ENCODE data around the gene ADAMTS12.

The ADAMTS12 gene

GRCh38 chr5:33684496-33685159 is 207.2 kb downstream of the ADAMTS12 start:
- Histone ChIP-seq H3K9me3 (ENCODE audit: insufficient read depth, low read depth, low read length) (no peaks in the 10 kb centered on the region), H3K9ac (ENCODE audit: low read depth, low read length) (no peak overlapping the region), H3K4me1 (ENCODE audit: insufficient read depth, low read length) (peaks cover 7% of the 10 kb centered on the region; the same call in 1 of the 2 replicates), H3K4me3 (ENCODE audit: low read length) (no peak overlapping the region), H3K27me3 (ENCODE audit: insufficient read depth, low read length) (no peaks in the 10 kb centered on the region), H3K36me3 (ENCODE audit: insufficient read depth, low read length) (no peaks in the 10 kb centered on the region; the same call in 1 of the 2 replicates), H3K27ac (ENCODE audit: low read depth, low read length) (no peak overlapping the region)
- 95% methylated on average over 6 of the region's 7 CpGs for WGBS

DNA sequence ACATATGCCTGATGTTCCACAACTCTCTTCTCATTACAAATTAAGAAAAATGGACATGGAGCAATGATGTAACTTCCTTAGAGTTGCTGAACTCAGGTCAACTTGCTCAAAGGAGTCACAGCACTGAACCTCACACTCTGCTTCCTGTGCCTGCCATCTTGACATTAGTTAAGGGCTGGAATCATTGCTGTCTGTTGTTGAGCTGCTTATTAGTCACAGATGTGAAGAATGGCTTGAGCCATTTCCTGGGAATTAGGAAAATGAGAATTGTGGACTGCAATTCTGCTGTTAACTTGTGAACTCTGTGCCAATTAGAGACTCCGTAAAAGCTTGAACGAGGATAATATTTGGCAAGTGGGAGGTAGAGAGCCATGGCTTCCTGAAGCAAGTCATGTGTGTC is 212.0 kb downstream of the ADAMTS12 start:
- Histone ChIP-seq H3K27ac (ENCODE audit: low read depth, low read length) (no peak overlapping the region), H3K4me1 (ENCODE audit: insufficient read depth, low read length) (no peaks in the 10 kb centered on the region), H3K9me3 (ENCODE audit: insufficient read depth, low read depth, low read length) (no peaks in the 10 kb centered on the region), H3K4me3 (ENCODE audit: low read length) (no peak overlapping the region), H3K36me3 (ENCODE audit: insufficient read depth, low read length) (no peaks in the 10 kb centered on the region; the same call in 1 of the 2 replicates), H3K27me3 (ENCODE audit: insufficient read depth, low read length) (no peaks in the 10 kb centered on the region), H3K9ac (ENCODE audit: low read depth, low read length) (no peak overlapping the region)
- WGBS: 93% methylated on average over 2 of the region's 2 CpGs

- Histone ChIP-seq H3K27me3 (ENCODE audit: insufficient read depth, low read length) (no peaks in the 10 kb centered on the region), H3K9me3 (ENCODE audit: insufficient read depth, low read depth, low read length) (no peaks in the 10 kb centered on the region), H3K4me1 (ENCODE audit: insufficient read depth, low read length) (no peaks in the 10 kb centered on the region), H3K27ac (ENCODE audit: low read depth, low read length) (no peak overlapping the region), H3K4me3 (ENCODE audit: low read length) (no peak overlapping the region), H3K36me3 (ENCODE audit: insufficient read depth, low read length) (no peaks in the 10 kb centered on the region), H3K9ac (ENCODE audit: low read depth, low read length) (no peak overlapping the region)
- WGBS: 90% methylated on average over 3 of the region's 3 CpGs
These were observed 215.8 kb downstream of the ADAMTS12 start for GRCh38 chr5:33675958-33676464.

DNA sequence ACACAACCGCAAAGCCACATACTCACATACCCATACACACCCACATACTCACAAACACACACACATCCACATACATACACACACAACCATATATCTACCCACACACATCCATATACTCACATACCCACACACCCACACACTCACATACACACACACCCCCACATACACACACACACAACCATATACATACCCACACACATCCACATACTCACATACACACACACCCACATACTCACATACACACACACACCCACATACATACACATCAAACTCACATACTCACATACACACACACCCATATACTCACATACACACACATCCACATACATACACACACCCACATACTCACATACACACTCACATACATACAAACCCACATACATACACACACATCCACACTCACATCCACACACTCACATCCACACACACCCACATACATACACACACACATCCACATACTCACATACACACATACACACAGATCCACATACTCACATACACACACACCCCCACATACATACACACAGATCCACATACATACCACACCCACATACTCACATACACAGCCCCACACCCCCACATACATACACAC is 220.0 kb downstream of the ADAMTS12 start:
- no peak overlapping the region for H3K27ac ChIP-seq (ENCODE audit: low read depth, low read length)
- H3K4me3 ChIP-seq (ENCODE audit: low read length): no peak overlapping the region
- WGBS: 92% methylated on average over 1 of the region's 1 CpG
- no peaks in the 10 kb centered on the region for H3K36me3 ChIP-seq (ENCODE audit: insufficient read depth, low read length)
- H3K9ac ChIP-seq (ENCODE audit: low read depth, low read length): no peak overlapping the region
- no peaks in the 10 kb centered on the region for H3K4me1 ChIP-seq (ENCODE audit: insufficient read depth, low read length)
- H3K27me3 ChIP-seq (ENCODE audit: insufficient read depth, low read length): no peaks in the 10 kb centered on the region
- H3K9me3 ChIP-seq (ENCODE audit: insufficient read depth, low read depth, low read length): no peaks in the 10 kb centered on the region

DNA sequence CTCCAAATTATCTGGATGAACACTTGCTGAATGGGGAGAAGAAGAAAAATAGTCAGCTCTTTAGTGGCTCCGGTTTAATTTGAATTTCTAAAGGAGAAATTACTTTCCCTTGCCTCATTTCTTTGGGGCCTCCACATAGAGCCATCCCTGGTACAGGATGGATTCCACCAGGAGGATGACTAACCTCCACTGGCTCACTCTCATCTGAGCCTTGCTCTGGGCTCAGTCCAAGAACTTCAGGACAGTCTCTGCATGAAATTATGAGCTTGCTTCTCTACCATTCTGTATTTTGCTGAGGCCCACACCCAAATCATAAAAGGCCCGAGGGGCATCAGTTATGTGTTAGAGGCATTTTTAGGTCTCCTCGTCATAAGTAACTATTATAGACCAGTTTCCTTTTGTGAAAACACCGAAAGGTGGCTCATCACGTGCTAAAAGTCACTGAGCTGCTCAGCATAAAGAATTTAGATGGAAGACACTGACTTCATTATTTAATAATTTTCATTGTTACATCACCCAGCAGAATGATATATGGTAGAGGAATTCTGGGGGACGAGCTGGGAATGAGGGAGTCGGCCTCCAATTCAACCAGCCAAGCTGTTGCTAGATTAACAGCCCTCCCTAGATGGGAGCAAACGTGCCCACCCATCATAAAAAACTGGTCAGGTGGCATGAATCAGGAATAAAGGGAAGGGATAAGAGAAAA is 228.9 kb downstream of the ADAMTS12 start:
- Histone ChIP-seq H3K27ac (ENCODE audit: low read depth, low read length) (no peak overlapping the region), H3K36me3 (ENCODE audit: insufficient read depth, low read length) (no peaks in the 10 kb centered on the region), H3K4me1 (ENCODE audit: insufficient read depth, low read length) (peaks cover 6% of the 10 kb centered on the region; the same call in 1 of the 2 replicates), H3K27me3 (ENCODE audit: insufficient read depth, low read length) (no peaks in the 10 kb centered on the region), H3K9me3 (ENCODE audit: insufficient read depth, low read depth, low read length) (no peaks in the 10 kb centered on the region), H3K4me3 (ENCODE audit: low read length) (no peak overlapping the region), H3K9ac (ENCODE audit: low read depth, low read length) (no peak overlapping the region)
- 91% methylated on average over 8 of the region's 8 CpGs for WGBS

GRCh38 chr5:33659526-33660169 is 232.1 kb downstream of the ADAMTS12 start:
- Histone ChIP-seq H3K27ac (ENCODE audit: low read depth, low read length) (no peak overlapping the region), H3K9ac (ENCODE audit: low read depth, low read length) (no peak overlapping the region), H3K27me3 (ENCODE audit: insufficient read depth, low read length) (no peaks in the 10 kb centered on the region), H3K4me1 (ENCODE audit: insufficient read depth, low read length) (peaks cover 12% of the 10 kb centered on the region; the same call in 1 of the 2 replicates), H3K9me3 (ENCODE audit: insufficient read depth, low read depth, low read length) (no peaks in the 10 kb centered on the region), H3K4me3 (ENCODE audit: low read length) (no peak overlapping the region), H3K36me3 (ENCODE audit: insufficient read depth, low read length) (peaks cover 8% of the 10 kb centered on the region)
- 100% methylated on average over 1 of the region's 2 CpGs for WGBS

DNA sequence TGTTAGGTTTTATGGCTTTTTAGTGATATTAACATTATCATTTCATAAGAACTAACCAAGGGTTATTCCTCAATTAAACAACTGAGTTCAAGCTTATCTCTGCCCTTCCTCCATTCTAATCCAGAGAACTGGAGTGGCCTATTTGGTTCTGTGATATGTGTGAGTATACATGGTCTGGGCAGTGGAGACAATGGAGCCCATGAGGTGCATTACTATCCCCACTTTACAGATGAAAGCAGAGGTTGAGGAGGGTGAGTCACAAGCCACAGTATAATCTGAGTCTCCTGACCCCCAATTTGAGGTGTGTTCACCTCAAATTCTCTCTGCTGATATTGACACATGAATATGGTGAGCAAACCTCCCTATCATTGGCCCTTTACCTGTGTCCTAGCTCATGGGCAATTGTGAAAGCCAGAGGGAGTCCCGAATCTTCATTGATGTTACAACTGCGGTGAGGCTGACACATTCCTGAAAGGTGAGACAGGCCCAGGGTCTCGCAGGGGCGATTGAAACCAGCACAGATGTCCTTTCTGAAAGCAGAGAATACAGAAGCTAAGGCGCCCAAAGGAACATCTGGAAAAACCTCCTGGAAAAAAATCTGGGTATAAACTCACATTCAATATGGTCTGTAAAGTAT is 233.9 kb downstream of the ADAMTS12 start:
- H3K9ac ChIP-seq (ENCODE audit: low read depth, low read length): no peak overlapping the region
- H3K27me3 ChIP-seq (ENCODE audit: insufficient read depth, low read length): no peaks in the 10 kb centered on the region
- H3K9me3 ChIP-seq (ENCODE audit: insufficient read depth, low read depth, low read length): no peaks in the 10 kb centered on the region
- WGBS: 54% methylated on average over 5 of the region's 5 CpGs
- H3K27ac ChIP-seq (ENCODE audit: low read depth, low read length): peak overlapping the region; percentile 7; the same call in 1 of the 2 replicates
- peaks cover 12% of the 10 kb centered on the region; the same call in 1 of the 2 replicates for H3K4me1 ChIP-seq (ENCODE audit: insufficient read depth, low read length)
- H3K4me3 ChIP-seq (ENCODE audit: low read length): no peak overlapping the region
- peaks cover 8% of the 10 kb centered on the region for H3K36me3 ChIP-seq (ENCODE audit: insufficient read depth, low read length)

DNA sequence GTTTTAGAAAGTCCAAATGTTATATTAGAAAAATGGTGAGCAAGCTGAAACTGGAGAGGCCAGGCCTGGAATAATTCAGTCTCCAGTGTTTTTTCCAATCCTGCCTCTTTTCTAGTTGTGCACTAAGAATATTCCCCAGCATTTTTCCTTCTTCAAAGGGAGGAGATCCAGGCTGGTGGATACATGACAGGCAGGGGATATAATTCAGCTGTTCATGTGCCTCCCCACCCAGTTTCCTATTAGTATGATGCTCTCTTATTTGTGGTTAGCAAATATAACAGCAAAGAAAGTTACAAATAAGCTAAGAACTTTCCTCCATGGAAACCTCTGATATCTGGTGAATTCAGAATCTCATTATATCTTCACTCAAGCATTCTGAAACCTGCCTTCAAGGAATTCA is 234.6 kb downstream of the ADAMTS12 start:
- Histone ChIP-seq H3K27me3 (ENCODE audit: insufficient read depth, low read length) (no peaks in the 10 kb centered on the region), H3K4me3 (ENCODE audit: low read length) (no peak overlapping the region), H3K9ac (ENCODE audit: low read depth, low read length) (no peak overlapping the region), H3K36me3 (ENCODE audit: insufficient read depth, low read length) (peaks cover 8% of the 10 kb centered on the region), H3K9me3 (ENCODE audit: insufficient read depth, low read depth, low read length) (no peaks in the 10 kb centered on the region), H3K27ac (ENCODE audit: low read depth, low read length) (no peak overlapping the region), H3K4me1 (ENCODE audit: insufficient read depth, low read length) (peaks cover 12% of the 10 kb centered on the region; the same call in 1 of the 2 replicates)

GRCh38 chr5:33650911-33651310 is 240.9 kb downstream of the ADAMTS12 start:
- no peak overlapping the region for H3K27ac ChIP-seq (ENCODE audit: low read depth, low read length)

GRCh38 chr5:33649549-33650482 is 242.0 kb downstream of the ADAMTS12 start:
- WGBS: 85% methylated on average over 10 of the region's 10 CpGs
- H3K4me1 ChIP-seq (ENCODE audit: insufficient read depth, low read length): peaks cover 11% of the 10 kb centered on the region; the same call in 1 of the 2 replicates
- no peak overlapping the region for H3K4me3 ChIP-seq (ENCODE audit: low read length)
- H3K36me3 ChIP-seq (ENCODE audit: insufficient read depth, low read length): peaks cover 4% of the 10 kb centered on the region; the same call in 1 of the 2 replicates
- no peak overlapping the region for H3K9ac ChIP-seq (ENCODE audit: low read depth, low read length)
- no peaks in the 10 kb centered on the region for H3K27me3 ChIP-seq (ENCODE audit: insufficient read depth, low read length)
- H3K27ac ChIP-seq (ENCODE audit: low read depth, low read length): peak overlapping the region; percentile 29; the same call in 1 of the 2 replicates
- H3K9me3 ChIP-seq (ENCODE audit: insufficient read depth, low read depth, low read length): no peaks in the 10 kb centered on the region

More at GRCh38 chr5:33650911-33651310, 240.9 kb downstream of the ADAMTS12 start:
- Histone ChIP-seq H3K4me3 (ENCODE audit: low read length) (no peak overlapping the region), H3K27me3 (ENCODE audit: insufficient read depth, low read length) (no peaks in the 10 kb centered on the region), H3K4me1 (ENCODE audit: insufficient read depth, low read length) (peaks cover 11% of the 10 kb centered on the region; the same call in 1 of the 2 replicates), H3K36me3 (ENCODE audit: insufficient read depth, low read length) (peaks cover 3% of the 10 kb centered on the region; the same call in 1 of the 2 replicates), H3K9ac (ENCODE audit: low read depth, low read length) (no peak overlapping the region), H3K9me3 (ENCODE audit: insufficient read depth, low read depth, low read length) (no peaks in the 10 kb centered on the region)
- WGBS: 89% methylated on average over 1 of the region's 2 CpGs

Data from HUES64 (cell line).